ENCODE data around the gene MRPL28.
"Not testable (repeated sequence)": the region's sequence is repeated elsewhere in the genome, so short reads cannot be mapped to it uniquely, and the experiment has no call there.

The MRPL28 gene

GRCh38 chr16:370443-370842, at the start of gene MRPL28:
Gene MRPL28, minus strand, starts transcription at chr16:370538. Its CDS starts 320 bp downstream, at chr16:370218.
- in situ Hi-C loops (cut with MboI; ENCODE audit: low sequenced_read_pairs) = no loop called here
- Histone ChIP-seq H3K4me3 (peak within 1 kb of the TSS; percentile 33), H3K9me3 (no peaks in the 10 kb centered on the region), H3K4me1 (peaks cover 5% of the 10 kb centered on the region), H3K27me3 (ENCODE audit: low read depth) (no peaks in the 10 kb centered on the region), H3K36me3 (replicated peaks) (peaks cover 42% of the 10 kb centered on the region)
- DNase-seq (ENCODE audit: low spot score in 2 of 2) = peak; percentile 87 to 96

DNA sequence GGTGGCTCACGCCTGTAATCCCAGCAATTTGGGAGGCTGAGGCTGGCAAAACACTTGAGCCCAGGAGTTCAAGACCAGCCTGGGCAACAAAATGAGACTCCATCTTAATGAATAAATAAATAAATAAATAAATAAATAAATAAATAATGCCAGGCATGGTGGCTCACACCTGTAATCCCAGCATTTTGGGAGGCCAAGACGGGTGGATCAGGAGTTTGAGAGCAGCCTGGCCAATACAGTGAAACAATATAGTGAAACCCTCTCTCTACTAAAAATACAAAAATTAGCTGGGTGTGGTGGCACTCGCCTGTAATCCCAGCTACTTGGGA, 44.8 kb upstream of the MRPL28 start:
- H3K36me3 ChIP-seq (replicated peaks); H3K4me1 ChIP-seq; in situ Hi-C loops (cut with MboI; ENCODE audit: low sequenced_read_pairs); H3K4me3 ChIP-seq; H3K27me3 ChIP-seq (ENCODE audit: low read depth); DNase-seq (ENCODE audit: low spot score in 2 of 2); H3K9me3 ChIP-seq: not testable (repeated sequence)

DNA sequence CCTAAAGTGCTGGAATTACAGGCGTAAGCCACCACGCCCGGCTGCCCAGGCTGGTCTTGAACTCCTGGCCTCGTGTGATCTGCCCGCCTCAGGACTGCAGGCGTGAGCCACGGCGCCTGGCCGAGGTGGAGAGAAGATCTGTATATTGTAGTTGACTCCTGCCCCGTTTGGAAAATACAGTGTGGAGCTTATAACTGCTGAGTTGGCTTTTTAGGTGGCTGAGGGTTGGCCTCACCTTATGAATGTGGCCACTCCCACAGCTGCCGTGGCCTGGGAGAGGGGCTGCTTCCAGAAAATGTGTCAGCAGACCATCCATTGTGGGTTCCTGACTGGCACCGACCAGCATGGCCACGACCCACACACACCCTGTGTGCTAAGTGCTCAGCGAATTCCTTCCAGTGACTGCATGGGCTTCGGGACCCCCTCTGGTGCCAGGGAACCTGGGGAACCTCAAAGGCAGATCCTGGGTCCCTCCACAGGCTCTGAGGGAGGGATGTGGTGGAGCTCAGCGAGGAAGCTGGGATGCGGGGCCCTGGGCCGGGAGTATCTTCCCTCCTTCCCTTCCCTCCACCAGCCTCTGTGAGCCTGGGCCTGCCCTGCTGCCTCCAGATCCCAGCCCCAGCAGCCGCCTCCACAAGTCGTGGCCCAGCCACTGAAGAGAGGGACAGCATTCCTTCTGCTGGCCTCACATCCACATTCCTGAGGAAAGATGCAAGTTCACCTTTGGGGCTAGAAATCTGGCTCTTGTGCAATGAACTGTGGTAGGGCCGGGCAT, 44.2 kb upstream of the MRPL28 start:
- in situ Hi-C loops (cut with MboI; ENCODE audit: low sequenced_read_pairs) = no loop called here
- Histone ChIP-seq H3K4me1 (no peaks in the 10 kb centered on the region), H3K27me3 (ENCODE audit: low read depth) (no peaks in the 10 kb centered on the region), H3K36me3 (replicated peaks) (peaks cover 5% of the 10 kb centered on the region), H3K9me3 (no peaks in the 10 kb centered on the region), H3K4me3 (no peak overlapping the region)
- no peak for DNase-seq (ENCODE audit: low spot score in 2 of 2)

GRCh38 chr16:411576-412265, 41.4 kb upstream of the MRPL28 start:
- H3K4me3 ChIP-seq = no peak overlapping the region
- peaks cover 5% of the 10 kb centered on the region for H3K36me3 ChIP-seq (replicated peaks)
- no peaks in the 10 kb centered on the region for H3K9me3 ChIP-seq
- H3K4me1 ChIP-seq = no peaks in the 10 kb centered on the region
- in situ Hi-C loops (cut with MboI; ENCODE audit: low sequenced_read_pairs) = no loop called here
- DNase-seq (ENCODE audit: low spot score in 2 of 2) = no peak
- H3K27me3 ChIP-seq (ENCODE audit: low read depth) = no peaks in the 10 kb centered on the region

- Histone ChIP-seq H3K36me3 (replicated peaks) (peaks cover 5% of the 10 kb centered on the region), H3K27me3 (ENCODE audit: low read depth) (no peaks in the 10 kb centered on the region), H3K4me1 (no peaks in the 10 kb centered on the region), H3K9me3 (no peaks in the 10 kb centered on the region), H3K4me3 (no peak overlapping the region)
- in situ Hi-C loops (cut with MboI; ENCODE audit: low sequenced_read_pairs) = no loop called here
- no peak for DNase-seq (ENCODE audit: low spot score in 2 of 2)
These were observed 40.3 kb upstream of the MRPL28 start for GRCh38 chr16:410516-411178.

DNA sequence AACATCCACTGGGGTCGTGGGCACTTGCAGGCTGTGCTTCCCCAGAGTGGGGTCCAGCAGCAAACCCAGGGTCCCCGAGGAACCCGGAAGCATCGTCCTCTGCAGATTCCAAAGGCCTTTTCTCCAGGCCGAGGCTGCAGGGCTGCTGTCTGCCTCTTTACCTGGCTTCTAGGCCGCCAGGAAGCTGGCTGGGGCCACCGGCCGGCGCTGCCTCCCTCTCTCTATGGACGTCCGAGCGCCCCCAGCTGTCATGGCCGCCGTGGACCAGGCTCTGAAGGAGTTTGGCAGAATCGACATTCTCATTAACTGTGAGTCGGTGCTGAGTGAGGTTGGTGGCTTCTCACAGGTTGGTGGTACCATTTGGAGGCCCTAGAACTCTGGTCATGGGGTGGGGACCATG, 36.9 kb upstream of the MRPL28 start:
- Histone ChIP-seq H3K9me3 (no peaks in the 10 kb centered on the region), H3K4me1 (0 out of 2 replicates have a peak, but pooled peaks cover 4% of the 10 kb centered on the region), H3K27me3 (ENCODE audit: low read depth) (no peaks in the 10 kb centered on the region), H3K4me3 (no peak overlapping the region), H3K36me3 (replicated peaks) (peaks cover 5% of the 10 kb centered on the region)
- in situ Hi-C loops (cut with MboI; ENCODE audit: low sequenced_read_pairs) = no loop called here
- no peak for DNase-seq (ENCODE audit: low spot score in 2 of 2)

GRCh38 chr16:405548-406506, 35.5 kb upstream of the MRPL28 start:
- 0 out of 2 replicates have a peak, but pooled peaks cover 4% of the 10 kb centered on the region for H3K4me1 ChIP-seq
- DNase-seq (ENCODE audit: low spot score in 2 of 2) = no peak
- in situ Hi-C loops (cut with MboI; ENCODE audit: low sequenced_read_pairs) = no loop called here
- H3K4me3 ChIP-seq = no peak overlapping the region
- H3K36me3 ChIP-seq (replicated peaks) = peaks cover 5% of the 10 kb centered on the region
- H3K9me3 ChIP-seq = no peaks in the 10 kb centered on the region
- H3K27me3 ChIP-seq (ENCODE audit: low read depth) = no peaks in the 10 kb centered on the region

- no peak overlapping the region for H3K4me3 ChIP-seq
- DNase-seq (ENCODE audit: low spot score in 2 of 2) = no peak
- peaks cover 10% of the 10 kb centered on the region for H3K36me3 ChIP-seq (replicated peaks)
- in situ Hi-C loops (cut with MboI; ENCODE audit: low sequenced_read_pairs) = no loop called here
- H3K9me3 ChIP-seq = no peaks in the 10 kb centered on the region
- H3K27me3 ChIP-seq (ENCODE audit: low read depth) = no peaks in the 10 kb centered on the region
- peaks cover 4% of the 10 kb centered on the region; the same call in 1 of the 2 replicates for H3K4me1 ChIP-seq
These were observed 34.7 kb upstream of the MRPL28 start for GRCh38 chr16:404971-405486.

DNA sequence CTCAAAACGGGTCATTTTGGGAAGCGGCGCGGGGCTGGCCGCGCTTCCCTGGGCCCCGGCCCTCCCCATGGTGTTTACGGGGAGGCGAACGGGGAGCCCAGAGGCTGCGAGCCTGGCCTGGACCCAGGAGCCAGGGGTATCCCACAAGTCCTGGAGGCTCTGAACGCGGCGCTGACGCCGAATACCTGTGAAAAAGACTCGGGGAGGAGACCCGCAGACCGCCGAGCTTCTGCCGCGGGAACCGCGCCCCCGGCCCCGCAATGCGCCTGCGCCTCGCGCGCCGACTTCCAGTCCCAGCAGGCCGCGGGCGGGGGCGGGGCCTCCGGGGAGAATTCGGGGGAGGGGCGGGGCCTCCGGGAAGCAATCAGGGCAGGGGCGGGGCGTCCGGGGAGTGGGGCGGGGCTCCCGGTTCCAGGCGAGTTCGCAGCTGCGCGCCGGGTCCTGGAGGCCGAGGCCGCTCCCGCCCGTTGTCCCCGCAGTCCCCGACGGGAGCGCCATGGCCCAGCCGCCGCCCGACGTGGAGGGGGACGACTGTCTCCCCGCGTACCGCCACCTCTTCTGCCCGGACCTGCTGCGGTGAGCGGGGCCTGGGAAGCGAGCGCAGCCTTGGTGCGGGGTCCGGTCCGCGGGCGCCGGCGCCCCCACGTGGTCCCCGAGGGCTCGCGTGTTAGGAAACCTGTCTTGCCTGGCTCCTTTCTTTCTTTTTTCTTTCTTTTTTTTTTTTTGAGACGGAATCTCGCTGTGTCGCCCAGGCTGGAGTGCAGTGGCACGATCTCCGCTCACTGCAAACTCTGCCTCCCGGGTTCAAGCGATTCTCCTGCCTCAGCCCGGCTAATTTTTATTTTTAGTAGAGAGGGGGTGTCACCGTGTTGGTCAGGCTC, 31.4 kb upstream of the MRPL28 start, which contains the start of gene DECR2:
TSS of gene DECR2 (plus strand) at position 418 of the 881 bp plus-strand sequence. CDS start at position 497, 79 bp downstream.
- peaks cover 29% of the 10 kb centered on the region for H3K36me3 ChIP-seq (replicated peaks)
- peaks cover 5% of the 10 kb centered on the region for H3K4me1 ChIP-seq
- peak within 1 kb of the TSS; percentile 84 for H3K4me3 ChIP-seq
- in situ Hi-C loops (cut with MboI; ENCODE audit: low sequenced_read_pairs) = no loop called here
- H3K27me3 ChIP-seq (ENCODE audit: low read depth) = no peaks in the 10 kb centered on the region
- DNase-seq (ENCODE audit: low spot score in 2 of 2) = peak; percentile 86 to 99
- no peaks in the 10 kb centered on the region for H3K9me3 ChIP-seq

DNA sequence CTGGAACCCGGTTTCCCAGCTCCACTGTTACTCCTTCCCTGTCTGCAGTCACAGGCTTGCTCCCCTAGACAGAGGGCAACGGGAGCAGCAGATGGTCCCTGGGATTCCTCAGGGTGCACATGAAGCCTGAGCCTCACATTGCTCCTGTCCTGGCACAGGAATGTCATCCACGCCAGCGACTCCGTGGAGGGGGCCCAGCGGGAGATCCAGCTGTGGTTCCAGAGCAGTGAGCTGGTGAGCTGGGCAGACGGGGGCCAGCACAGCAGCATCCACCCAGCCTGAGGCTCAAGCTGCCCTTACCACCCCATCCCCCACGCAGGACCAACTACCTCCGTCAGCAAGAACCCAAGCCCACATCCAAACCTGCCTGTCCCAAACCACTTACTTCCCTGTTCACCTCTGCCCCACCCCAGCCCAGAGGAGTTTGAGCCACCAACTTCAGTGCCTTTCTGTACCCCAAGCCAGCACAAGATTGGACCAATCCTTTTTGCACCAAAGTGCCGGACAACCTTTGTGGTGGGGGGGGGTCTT, 29.8 kb upstream of the MRPL28 start:
- in situ Hi-C loops (cut with MboI; ENCODE audit: low sequenced_read_pairs) = no loop called here
- H3K27me3 ChIP-seq (ENCODE audit: low read depth) = no peaks in the 10 kb centered on the region
- peaks cover 29% of the 10 kb centered on the region for H3K36me3 ChIP-seq (replicated peaks)
- H3K4me1 ChIP-seq = peaks cover 15% of the 10 kb centered on the region
- peak overlapping the region; percentile 84 for H3K4me3 ChIP-seq
- peak in 1 of 2 experiments; percentile 34 for DNase-seq (ENCODE audit: low spot score in 2 of 2)
- no peaks in the 10 kb centered on the region for H3K9me3 ChIP-seq

- peaks cover 29% of the 10 kb centered on the region for H3K36me3 ChIP-seq (replicated peaks)
- no peaks in the 10 kb centered on the region for H3K27me3 ChIP-seq (ENCODE audit: low read depth)
- no peaks in the 10 kb centered on the region for H3K9me3 ChIP-seq
- H3K4me1 ChIP-seq = peaks cover 15% of the 10 kb centered on the region
- no peak for DNase-seq (ENCODE audit: low spot score in 2 of 2)
- in situ Hi-C loops (cut with MboI; ENCODE audit: low sequenced_read_pairs) = no loop called here
- H3K4me3 ChIP-seq = no peak overlapping the region
These were observed 29.1 kb upstream of the MRPL28 start for GRCh38 chr16:399340-400019.
